Activated T-cell treated with anti-CD3 and anti-CD28 coated beads for 4 hours (primary cell): Measurements from ENCODE around the gene GOLGA7B.

Experiments used
- DNase-seq: peaks from one replicate; pipeline ENCODE4 v3.0.0-alpha.2; 2020

The GOLGA7B gene

GRCh38 chr10:97849687-97850402 lies at the start of gene GOLGA7B:
GOLGA7B (plus strand) TSS chr10:97849843; CDS start chr10:97850304, 461 bp downstream.
- DNase-seq = peak; percentile 44

- no peak for DNase-seq
Measured at GRCh38 chr10:97800474-97800873, 49.2 kb upstream of the GOLGA7B start.

GRCh38 chr10:97801422-97801821 lies 48.2 kb upstream of the GOLGA7B start:
- DNase-seq = no peak

- no peak for DNase-seq
Measured at GRCh38 chr10:97805096-97805884, 44.4 kb upstream of the GOLGA7B start.

- DNase-seq = no peak
Measured at GRCh38 chr10:97805949-97806348, 43.7 kb upstream of the GOLGA7B start.

- no peak for DNase-seq
Measured at GRCh38 chr10:97810446-97810845, 39.2 kb upstream of the GOLGA7B start.

GRCh38 chr10:97811958-97812357 lies 37.7 kb upstream of the GOLGA7B start:
- DNase-seq = no peak

- no peak for DNase-seq
Measured at GRCh38 chr10:97812696-97813095, 36.9 kb upstream of the GOLGA7B start.

- DNase-seq = no peak
Measured at GRCh38 chr10:97813311-97813710, 36.3 kb upstream of the GOLGA7B start.

- no peak for DNase-seq
Measured at GRCh38 chr10:97814996-97815395, 34.6 kb upstream of the GOLGA7B start.

GRCh38 chr10:97816609-97817008 lies 33.0 kb upstream of the GOLGA7B start:
- no peak for DNase-seq

- no peak for DNase-seq
Measured at GRCh38 chr10:97818572-97818971, 31.1 kb upstream of the GOLGA7B start.

- DNase-seq = no peak
Measured at GRCh38 chr10:97820096-97820704, 29.4 kb upstream of the GOLGA7B start.

- no peak for DNase-seq
Measured at GRCh38 chr10:97821308-97822038, 28.2 kb upstream of the GOLGA7B start.

- DNase-seq = no peak
Measured at GRCh38 chr10:97822261-97822687, 27.4 kb upstream of the GOLGA7B start.

- no peak for DNase-seq
Measured at GRCh38 chr10:97823734-97824133, 25.9 kb upstream of the GOLGA7B start.

GRCh38 chr10:97825020-97825760 lies 24.5 kb upstream of the GOLGA7B start:
- DNase-seq = no peak

- no peak for DNase-seq
Measured at GRCh38 chr10:97826892-97827291, 22.8 kb upstream of the GOLGA7B start.

GRCh38 chr10:97827702-97828291 lies 21.8 kb upstream of the GOLGA7B start:
- DNase-seq = no peak

GRCh38 chr10:97828721-97829120 lies 20.9 kb upstream of the GOLGA7B start:
- no peak for DNase-seq

GRCh38 chr10:97830064-97830463 lies 19.6 kb upstream of the GOLGA7B start:
- no peak for DNase-seq

GRCh38 chr10:97831259-97831658 lies 18.4 kb upstream of the GOLGA7B start:
- DNase-seq = no peak
